PFSK-1 (cell line): Measurements from ENCODE around the gene MAPKAPK2.

Experiments
- FOXP2 ChIP-seq: optimal IDR thresholded peaks from 2 replicates; pipeline ENCODE3; 2011; ENCODE audit warnings: borderline replicate concordance, control low read depth, inconsistent platforms; ENCODE audit not compliant: insufficient read depth; ENCODE audit errors: extremely low read length, extremely low read depth
- POLR2AphosphoS5 ChIP-seq: IDR thresholded peaks from 2 replicates; pipeline ENCODE4 v1.6.1; 2012; ENCODE audit warnings: low read depth, mild to moderate bottlenecking, control low read depth, low read length, moderate library complexity
- SIN3A ChIP-seq: IDR thresholded peaks from 2 replicates; pipeline ENCODE4 v1.6.1; 2012; ENCODE audit warnings: mild to moderate bottlenecking, low read length, moderate library complexity, borderline replicate concordance; ENCODE audit not compliant: insufficient read depth
- TAF1 ChIP-seq: IDR thresholded peaks from 2 replicates; pipeline ENCODE4 v1.6.1; 2012; ENCODE audit warnings: low read length, control low read depth, borderline replicate concordance; ENCODE audit not compliant: insufficient read depth
- TF ChIP-seq, protein P1 (sequence below), 2 experiments: IDR thresholded peaks; 2 replicates each; pipeline versions ENCODE4 v1.6.1 to v1.8.0; 2011 to 2012; ENCODE audit warnings: low read depth in 2 of 2, low read length in 2 of 2, control low read depth in 1 of 2, inconsistent platforms in 1 of 2, mild to moderate bottlenecking in 1 of 2, moderate library complexity in 1 of 2; ENCODE audit not compliant: insufficient read depth in 1 of 2

Gene MAPKAPK2

GRCh38 chr1:206657751-206658150 is 27.0 kb upstream of the MAPKAPK2 start:
- TF ChIP-seq, protein P1, sequence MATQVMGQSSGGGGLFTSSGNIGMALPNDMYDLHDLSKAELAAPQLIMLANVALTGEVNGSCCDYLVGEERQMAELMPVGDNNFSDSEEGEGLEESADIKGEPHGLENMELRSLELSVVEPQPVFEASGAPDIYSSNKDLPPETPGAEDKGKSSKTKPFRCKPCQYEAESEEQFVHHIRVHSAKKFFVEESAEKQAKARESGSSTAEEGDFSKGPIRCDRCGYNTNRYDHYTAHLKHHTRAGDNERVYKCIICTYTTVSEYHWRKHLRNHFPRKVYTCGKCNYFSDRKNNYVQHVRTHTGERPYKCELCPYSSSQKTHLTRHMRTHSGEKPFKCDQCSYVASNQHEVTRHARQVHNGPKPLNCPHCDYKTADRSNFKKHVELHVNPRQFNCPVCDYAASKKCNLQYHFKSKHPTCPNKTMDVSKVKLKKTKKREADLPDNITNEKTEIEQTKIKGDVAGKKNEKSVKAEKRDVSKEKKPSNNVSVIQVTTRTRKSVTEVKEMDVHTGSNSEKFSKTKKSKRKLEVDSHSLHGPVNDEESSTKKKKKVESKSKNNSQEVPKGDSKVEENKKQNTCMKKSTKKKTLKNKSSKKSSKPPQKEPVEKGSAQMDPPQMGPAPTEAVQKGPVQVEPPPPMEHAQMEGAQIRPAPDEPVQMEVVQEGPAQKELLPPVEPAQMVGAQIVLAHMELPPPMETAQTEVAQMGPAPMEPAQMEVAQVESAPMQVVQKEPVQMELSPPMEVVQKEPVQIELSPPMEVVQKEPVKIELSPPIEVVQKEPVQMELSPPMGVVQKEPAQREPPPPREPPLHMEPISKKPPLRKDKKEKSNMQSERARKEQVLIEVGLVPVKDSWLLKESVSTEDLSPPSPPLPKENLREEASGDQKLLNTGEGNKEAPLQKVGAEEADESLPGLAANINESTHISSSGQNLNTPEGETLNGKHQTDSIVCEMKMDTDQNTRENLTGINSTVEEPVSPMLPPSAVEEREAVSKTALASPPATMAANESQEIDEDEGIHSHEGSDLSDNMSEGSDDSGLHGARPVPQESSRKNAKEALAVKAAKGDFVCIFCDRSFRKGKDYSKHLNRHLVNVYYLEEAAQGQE (IDR thresholded peaks at IDR 0.05; ENCODE audit: insufficient read depth in 1 of 2, low read depth in 2 of 2, low read length in 2 of 2): no peak
- no peak for TF ChIP-seq TAF1
- TF ChIP-seq SIN3A: no peak
- no peak for TF ChIP-seq FOXP2
- TF ChIP-seq POLR2AphosphoS5: no peak

- TF ChIP-seq FOXP2: no peak
Measured at GRCh38 chr1:206658264-206658980, 26.3 kb upstream of the MAPKAPK2 start.

GRCh38 chr1:206658981-206659273 is 25.8 kb upstream of the MAPKAPK2 start:
- TF ChIP-seq SIN3A (no peak), FOXP2 (no peak), POLR2AphosphoS5 (no peak), TAF1 (no peak)
- TF ChIP-seq, protein P1 (IDR thresholded peaks at IDR 0.05; ENCODE audit: insufficient read depth in 1 of 2, low read depth in 2 of 2, low read length in 2 of 2): no peak

- TF ChIP-seq SIN3A (no peak), TAF1 (no peak), FOXP2 (no peak), POLR2AphosphoS5 (no peak)
- TF ChIP-seq, protein P1 (IDR thresholded peaks at IDR 0.05; ENCODE audit: insufficient read depth in 1 of 2, low read depth in 2 of 2, low read length in 2 of 2): no peak
Measured at GRCh38 chr1:206660136-206660535, 24.6 kb upstream of the MAPKAPK2 start.

GRCh38 chr1:206661161-206661820 is 23.4 kb upstream of the MAPKAPK2 start:
- TF ChIP-seq, protein P1 (IDR thresholded peaks at IDR 0.05; ENCODE audit: insufficient read depth in 1 of 2, low read depth in 2 of 2, low read length in 2 of 2): no peak
- TF ChIP-seq FOXP2: no peak
- TF ChIP-seq TAF1: no peak
- no peak for TF ChIP-seq POLR2AphosphoS5
- no peak for TF ChIP-seq SIN3A
